Stimulated activated CD8-positive, alpha-beta memory T cell treated with anti-CD3 and anti-CD28 coated beads, Interleukin-15, amount 100 ng/mL, for 24 hours (primary cell): Measurements from ENCODE around the gene GATA5.

Experiments
- DNase-seq: peaks from one replicate; pipeline ENCODE4 v3.0.0-alpha.2; 2020; ENCODE audit warnings: low read depth

GATA5 gene

GRCh38 chr20:62413896-62414481, 61.8 kb downstream of the GATA5 start:
- no peak for DNase-seq
